VCaP (cell line): ENCODE data around the gene CHGA.

Source experiments
- H3K27ac ChIP-seq: fragments of 450-650 bp; 2 replicates; pipeline ENCODE4 v1.5.1; 2017
- TF ChIP-seq, protein P1 (sequence below): fragments of 450-650 bp; conservative IDR thresholded peaks from 2 replicates; pipeline ENCODE4 v1.5.1; 2017; ENCODE audit warnings: mild to moderate bottlenecking, moderate library complexity

CHGA gene

DNA sequence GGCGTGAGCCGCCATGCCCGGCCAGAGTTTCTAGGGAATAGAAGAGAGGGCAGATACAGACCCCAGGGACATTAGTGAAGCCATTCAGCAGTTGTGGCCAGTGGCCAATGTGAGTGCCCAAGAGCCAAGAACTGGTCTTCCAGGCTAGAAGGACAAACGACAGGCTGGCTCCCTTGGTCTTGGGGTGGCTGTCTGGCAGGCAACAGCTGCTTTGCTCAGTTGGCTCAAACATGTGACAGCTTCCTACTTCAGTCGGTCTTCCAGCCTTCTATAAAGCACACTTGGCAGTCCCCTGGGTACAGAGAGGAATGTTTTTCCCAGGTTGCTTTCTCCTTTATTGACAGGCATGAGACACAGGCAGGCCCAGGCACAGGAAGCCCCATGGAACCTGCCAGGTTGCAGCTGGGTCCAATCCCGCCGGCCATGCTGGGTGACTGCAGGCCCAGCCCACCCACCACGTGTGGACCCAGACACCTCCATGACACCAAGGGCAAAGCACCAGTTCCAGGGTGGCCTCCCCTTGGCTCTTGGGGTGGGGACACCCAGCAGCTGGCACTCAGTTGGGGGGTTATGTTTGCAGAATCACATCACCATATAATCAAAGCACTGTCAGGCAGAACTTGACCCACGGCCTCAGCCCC, 15.4 kb downstream of the CHGA start:
- TF ChIP-seq, protein P1, sequence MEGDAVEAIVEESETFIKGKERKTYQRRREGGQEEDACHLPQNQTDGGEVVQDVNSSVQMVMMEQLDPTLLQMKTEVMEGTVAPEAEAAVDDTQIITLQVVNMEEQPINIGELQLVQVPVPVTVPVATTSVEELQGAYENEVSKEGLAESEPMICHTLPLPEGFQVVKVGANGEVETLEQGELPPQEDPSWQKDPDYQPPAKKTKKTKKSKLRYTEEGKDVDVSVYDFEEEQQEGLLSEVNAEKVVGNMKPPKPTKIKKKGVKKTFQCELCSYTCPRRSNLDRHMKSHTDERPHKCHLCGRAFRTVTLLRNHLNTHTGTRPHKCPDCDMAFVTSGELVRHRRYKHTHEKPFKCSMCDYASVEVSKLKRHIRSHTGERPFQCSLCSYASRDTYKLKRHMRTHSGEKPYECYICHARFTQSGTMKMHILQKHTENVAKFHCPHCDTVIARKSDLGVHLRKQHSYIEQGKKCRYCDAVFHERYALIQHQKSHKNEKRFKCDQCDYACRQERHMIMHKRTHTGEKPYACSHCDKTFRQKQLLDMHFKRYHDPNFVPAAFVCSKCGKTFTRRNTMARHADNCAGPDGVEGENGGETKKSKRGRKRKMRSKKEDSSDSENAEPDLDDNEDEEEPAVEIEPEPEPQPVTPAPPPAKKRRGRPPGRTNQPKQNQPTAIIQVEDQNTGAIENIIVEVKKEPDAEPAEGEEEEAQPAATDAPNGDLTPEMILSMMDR, result no peak
- H3K27ac ChIP-seq, result no peak overlapping the region

DNA sequence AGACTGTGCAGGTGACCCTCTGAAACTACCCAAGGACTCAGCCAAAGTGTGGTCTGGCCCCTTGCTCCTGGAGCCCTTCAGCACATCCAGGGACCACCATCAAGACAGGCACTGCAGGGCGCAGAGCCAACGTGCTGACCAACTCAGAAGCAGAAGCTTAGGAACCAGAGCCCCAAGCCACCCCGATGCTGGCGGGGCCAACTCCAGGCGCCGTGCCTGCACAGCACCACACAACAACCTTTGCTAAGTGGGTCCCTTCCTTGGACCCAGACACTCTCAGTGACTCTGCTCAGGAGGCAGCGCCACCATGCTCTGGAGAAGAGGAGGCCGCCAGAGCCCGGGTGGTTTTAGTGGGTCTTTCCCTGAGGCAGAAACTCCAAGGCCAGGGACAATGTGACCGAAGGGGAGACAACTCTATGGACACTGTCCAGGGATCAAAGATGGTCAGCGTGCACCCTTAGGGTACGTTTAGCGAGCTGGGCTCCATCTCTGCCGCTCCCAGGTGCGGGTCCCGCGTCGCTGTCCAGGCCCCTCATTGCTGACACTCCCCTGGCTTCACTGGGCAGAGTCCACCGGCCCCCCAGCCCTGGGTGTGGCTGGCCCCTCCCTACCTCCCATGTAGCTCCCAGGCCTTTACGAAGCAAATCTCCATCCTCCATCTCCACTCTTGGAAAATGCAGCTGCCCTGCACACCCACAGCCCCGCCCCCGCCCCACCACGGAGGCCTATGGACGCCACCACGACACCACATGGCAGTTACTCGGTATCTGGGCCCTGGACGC, 16.1 kb downstream of the CHGA start:
- TF ChIP-seq, protein P1, result no peak

DNA sequence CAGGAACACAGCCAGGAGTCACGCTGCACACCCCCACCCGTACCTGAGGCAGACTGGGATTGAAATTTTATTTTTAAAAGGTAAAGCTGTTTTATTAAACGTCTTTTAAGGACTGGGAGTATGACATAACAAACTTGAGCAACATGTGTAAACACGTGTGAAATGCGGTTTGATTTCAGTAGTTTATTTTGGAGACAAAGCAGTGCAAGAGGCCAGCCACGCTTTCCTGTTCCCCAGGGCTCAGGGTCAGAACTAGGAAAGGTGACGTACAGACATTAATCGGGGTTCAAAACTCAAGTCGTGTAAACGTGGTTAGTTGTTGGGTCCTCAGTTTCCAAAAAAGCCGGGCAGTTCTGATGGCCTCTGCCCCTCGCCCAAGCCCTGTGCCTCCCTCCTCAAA, 16.7 kb downstream of the CHGA start:
- TF ChIP-seq, protein P1, result no peak
- no peak overlapping the region for H3K27ac ChIP-seq

More for the DNA sequence above, 16.1 kb downstream of the CHGA start:
- no peak overlapping the region for H3K27ac ChIP-seq

DNA sequence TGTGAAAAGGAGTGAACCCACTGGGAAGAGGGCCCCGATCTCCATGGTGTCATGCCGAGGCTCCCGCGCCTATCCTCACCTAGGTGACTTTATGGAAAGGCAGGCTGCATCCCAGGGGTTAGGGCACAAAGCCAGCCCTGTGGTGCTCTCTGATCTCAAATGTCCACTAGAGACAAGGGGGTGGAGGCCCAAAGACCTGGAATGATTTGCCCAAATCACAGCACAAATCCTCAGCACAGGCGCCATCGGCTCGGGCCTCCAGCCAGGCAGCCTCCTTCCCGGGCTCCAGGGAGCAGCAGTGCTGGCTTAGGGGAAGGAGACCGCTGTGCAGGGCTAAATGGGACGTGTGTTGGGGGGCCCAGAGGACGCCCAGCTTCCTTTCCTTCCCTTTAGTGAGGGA, 17.6 kb downstream of the CHGA start:
- TF ChIP-seq, protein P1, result no peak
- H3K27ac ChIP-seq, result no peak overlapping the region

DNA sequence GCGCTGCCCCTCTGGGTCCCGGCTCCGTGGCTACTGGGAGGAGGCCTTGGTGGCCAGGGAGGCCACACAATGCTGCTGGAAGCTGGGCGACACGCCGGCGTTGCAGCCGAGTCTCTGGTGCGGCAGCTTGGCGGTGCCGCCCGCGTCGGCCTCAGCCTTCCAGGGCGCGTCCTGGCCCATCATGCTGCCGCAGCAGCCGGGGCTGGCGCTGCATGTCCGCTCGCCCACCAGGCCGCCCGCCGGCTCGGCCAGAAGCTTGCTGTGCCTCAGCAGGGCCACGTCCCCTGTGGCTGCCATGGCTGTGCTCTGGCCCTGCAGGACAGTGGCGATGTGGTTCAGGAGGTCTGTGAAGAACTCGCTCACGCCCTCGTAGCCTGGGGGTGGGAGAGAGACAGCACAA, 18.6 kb downstream of the CHGA start:
- TF ChIP-seq, protein P1, result no peak
- H3K27ac ChIP-seq, result no peak overlapping the region

DNA sequence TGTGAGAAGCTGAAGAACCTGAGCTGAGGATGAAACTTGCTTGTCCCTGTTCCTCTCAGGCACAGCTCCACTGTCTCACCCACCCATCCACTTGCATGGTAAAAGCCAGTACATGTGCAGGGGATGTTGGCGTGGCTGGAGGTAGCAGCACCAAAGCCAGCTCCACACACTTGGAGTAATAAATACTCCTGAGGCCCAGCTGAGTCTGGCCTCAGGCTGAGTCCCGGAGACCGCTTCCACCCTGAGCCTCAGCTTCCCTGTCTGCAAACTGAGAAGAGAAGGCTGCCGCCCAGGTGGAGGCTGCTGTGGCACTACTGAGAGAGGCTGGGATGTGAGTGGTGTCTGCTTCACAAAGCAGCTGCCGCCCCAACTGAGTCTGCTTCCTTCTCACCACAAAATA, 19.2 kb downstream of the CHGA start:
- no peak overlapping the region for H3K27ac ChIP-seq
- TF ChIP-seq, protein P1, result no peak

DNA sequence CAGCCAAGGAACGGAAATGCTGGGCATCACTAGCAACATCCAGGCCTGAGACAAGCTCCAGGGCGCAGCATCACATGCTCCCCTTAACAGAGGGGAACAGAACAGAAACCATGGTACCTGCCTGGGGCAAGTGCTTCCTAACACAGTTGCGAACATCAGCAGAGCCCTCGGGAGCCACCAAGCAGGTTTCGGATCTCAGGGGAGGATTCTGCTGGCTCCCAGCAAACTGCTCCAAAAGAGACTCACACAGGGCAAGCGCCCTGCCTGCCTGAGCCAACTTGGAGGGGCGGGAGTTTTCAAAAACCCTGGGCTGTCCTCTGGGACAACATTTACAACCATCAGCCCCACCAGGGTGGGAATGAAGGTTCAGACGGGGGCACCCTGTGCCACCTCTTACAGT, 19.6 kb downstream of the CHGA start:
- TF ChIP-seq, protein P1, result no peak
- H3K27ac ChIP-seq, result no peak overlapping the region
